Neural cell (in vitro differentiated cells): ENCODE data around the gene KLHL28.

Source experiments
- EP300 ChIP-seq: fragments of 450-650 bp; conservative IDR thresholded peaks from 2 replicates; pipeline ENCODE4 v1.6.1; 2014; ENCODE audit warnings: antibody characterized with exemption, mild to moderate bottlenecking, moderate library complexity; ENCODE audit not compliant: poor library complexity, severe bottlenecking
- EZH2 ChIP-seq: fragments of 200-600, 300-800 bp; shearing (Covaris generic), sonication (generic); IDR thresholded peaks from 2 replicates; pipeline ENCODE4 v1.6.1; 2014; ENCODE audit warnings: antibody characterized with exemption, low read length, borderline replicate concordance, mild to moderate bottlenecking; ENCODE audit not compliant: insufficient read depth, poor library complexity, severe bottlenecking
- MXI1 ChIP-seq: fragments of 450-650 bp; conservative IDR thresholded peaks from 2 replicates; pipeline ENCODE4 v1.6.1; 2014; ENCODE audit warnings: antibody characterized with exemption, mild to moderate bottlenecking; ENCODE audit not compliant: poor library complexity, severe bottlenecking
- POLR2AphosphoS5 ChIP-seq: IDR thresholded peaks from 2 replicates; pipeline ENCODE4 v1.6.1; 2012
- RAD21 ChIP-seq: fragments of 450-650 bp; conservative IDR thresholded peaks from 2 replicates; pipeline ENCODE4 v1.6.1; 2014; ENCODE audit warnings: antibody characterized with exemption, mild to moderate bottlenecking, moderate library complexity
- SMC3 ChIP-seq: fragments of 450-650 bp; conservative IDR thresholded peaks from 2 replicates; pipeline ENCODE4 v1.6.1; 2014; ENCODE audit warnings: antibody characterized with exemption, mild to moderate bottlenecking, moderate library complexity; ENCODE audit not compliant: poor library complexity
- TAF1 ChIP-seq: IDR thresholded peaks from 2 replicates; pipeline ENCODE4 v1.6.1; 2012; ENCODE audit warnings: low read depth
- TF ChIP-seq, protein P1 (sequence below): fragments of 450-650 bp; IDR thresholded peaks from 2 replicates; pipeline ENCODE4 v1.5.1; 2014; ENCODE audit warnings: antibody characterized with exemption, mild to moderate bottlenecking, moderate library complexity; ENCODE audit not compliant: poor library complexity, severe bottlenecking
- TF ChIP-seq, protein P2 (sequence below): IDR thresholded peaks from 2 replicates; pipeline ENCODE4 v1.6.1; 2012; ENCODE audit warnings: borderline replicate concordance

DNA sequence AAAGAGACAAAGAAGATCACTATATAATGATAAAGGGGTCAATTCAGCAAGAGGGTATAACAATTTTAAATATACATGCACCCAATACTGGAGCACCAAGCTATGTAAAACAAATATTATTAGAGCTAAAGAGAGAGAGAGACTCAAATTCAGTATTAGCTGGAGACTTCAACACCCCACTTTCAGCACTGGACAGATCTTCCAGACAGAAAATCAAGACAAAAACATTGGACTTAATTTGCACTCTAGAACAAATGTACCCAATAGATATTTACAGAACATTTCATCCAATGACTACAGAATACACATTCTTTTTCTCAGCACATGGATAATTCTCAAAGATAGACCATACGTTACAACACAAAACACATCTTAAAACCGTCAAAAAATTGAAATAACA lies 81.0 kb downstream of the KLHL28 start:
- TF ChIP-seq POLR2AphosphoS5 (no peak), EZH2 (no peak), TAF1 (no peak), EP300 (no peak), RAD21 (no peak), MXI1 (no peak), SMC3 (no peak)
- TF ChIP-seq, protein P1, sequence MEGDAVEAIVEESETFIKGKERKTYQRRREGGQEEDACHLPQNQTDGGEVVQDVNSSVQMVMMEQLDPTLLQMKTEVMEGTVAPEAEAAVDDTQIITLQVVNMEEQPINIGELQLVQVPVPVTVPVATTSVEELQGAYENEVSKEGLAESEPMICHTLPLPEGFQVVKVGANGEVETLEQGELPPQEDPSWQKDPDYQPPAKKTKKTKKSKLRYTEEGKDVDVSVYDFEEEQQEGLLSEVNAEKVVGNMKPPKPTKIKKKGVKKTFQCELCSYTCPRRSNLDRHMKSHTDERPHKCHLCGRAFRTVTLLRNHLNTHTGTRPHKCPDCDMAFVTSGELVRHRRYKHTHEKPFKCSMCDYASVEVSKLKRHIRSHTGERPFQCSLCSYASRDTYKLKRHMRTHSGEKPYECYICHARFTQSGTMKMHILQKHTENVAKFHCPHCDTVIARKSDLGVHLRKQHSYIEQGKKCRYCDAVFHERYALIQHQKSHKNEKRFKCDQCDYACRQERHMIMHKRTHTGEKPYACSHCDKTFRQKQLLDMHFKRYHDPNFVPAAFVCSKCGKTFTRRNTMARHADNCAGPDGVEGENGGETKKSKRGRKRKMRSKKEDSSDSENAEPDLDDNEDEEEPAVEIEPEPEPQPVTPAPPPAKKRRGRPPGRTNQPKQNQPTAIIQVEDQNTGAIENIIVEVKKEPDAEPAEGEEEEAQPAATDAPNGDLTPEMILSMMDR = no peak
- TF ChIP-seq, protein P2, sequence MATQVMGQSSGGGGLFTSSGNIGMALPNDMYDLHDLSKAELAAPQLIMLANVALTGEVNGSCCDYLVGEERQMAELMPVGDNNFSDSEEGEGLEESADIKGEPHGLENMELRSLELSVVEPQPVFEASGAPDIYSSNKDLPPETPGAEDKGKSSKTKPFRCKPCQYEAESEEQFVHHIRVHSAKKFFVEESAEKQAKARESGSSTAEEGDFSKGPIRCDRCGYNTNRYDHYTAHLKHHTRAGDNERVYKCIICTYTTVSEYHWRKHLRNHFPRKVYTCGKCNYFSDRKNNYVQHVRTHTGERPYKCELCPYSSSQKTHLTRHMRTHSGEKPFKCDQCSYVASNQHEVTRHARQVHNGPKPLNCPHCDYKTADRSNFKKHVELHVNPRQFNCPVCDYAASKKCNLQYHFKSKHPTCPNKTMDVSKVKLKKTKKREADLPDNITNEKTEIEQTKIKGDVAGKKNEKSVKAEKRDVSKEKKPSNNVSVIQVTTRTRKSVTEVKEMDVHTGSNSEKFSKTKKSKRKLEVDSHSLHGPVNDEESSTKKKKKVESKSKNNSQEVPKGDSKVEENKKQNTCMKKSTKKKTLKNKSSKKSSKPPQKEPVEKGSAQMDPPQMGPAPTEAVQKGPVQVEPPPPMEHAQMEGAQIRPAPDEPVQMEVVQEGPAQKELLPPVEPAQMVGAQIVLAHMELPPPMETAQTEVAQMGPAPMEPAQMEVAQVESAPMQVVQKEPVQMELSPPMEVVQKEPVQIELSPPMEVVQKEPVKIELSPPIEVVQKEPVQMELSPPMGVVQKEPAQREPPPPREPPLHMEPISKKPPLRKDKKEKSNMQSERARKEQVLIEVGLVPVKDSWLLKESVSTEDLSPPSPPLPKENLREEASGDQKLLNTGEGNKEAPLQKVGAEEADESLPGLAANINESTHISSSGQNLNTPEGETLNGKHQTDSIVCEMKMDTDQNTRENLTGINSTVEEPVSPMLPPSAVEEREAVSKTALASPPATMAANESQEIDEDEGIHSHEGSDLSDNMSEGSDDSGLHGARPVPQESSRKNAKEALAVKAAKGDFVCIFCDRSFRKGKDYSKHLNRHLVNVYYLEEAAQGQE = no peak
